BE2C (cell line): Measurements from ENCODE around the gene KANSL3.
"Not testable (repeated sequence)": the region's sequence is repeated elsewhere in the genome, so short reads cannot be mapped to it uniquely, and the experiment has no call there.

Experiments used
- DNase-seq: peaks from one replicate; pipeline ENCODE4 v3.0.0-alpha.2; 2020
- H3K27me3 ChIP-seq: fragments of 250-450 bp; sonication (Bioruptor Pico); 2 replicates; pipeline ENCODE4 v1.5.1; 2020; ENCODE audit warnings: mild to moderate bottlenecking
- H3K36me3 ChIP-seq: fragments of 250-450 bp; sonication (Bioruptor Pico); 2 replicates; pipeline ENCODE4 v1.5.1; 2020; ENCODE audit warnings: mild to moderate bottlenecking
- H3K4me1 ChIP-seq: fragments of 250-450 bp; sonication (Bioruptor Pico); 2 replicates; pipeline ENCODE4 v1.5.1; 2020
- H3K4me3 ChIP-seq: 2 replicates; pipeline ENCODE4 v1.5.1; 2011; ENCODE audit warnings: low read depth, low read length
- H3K9me3 ChIP-seq: fragments of 250-450 bp; sonication (Bioruptor Pico); 2 replicates; pipeline ENCODE4 v1.5.1; 2020
- CTCF ChIP-seq: IDR thresholded peaks from 2 replicates; pipeline ENCODE4 v1.5.1; 2012; ENCODE audit warnings: mild to moderate bottlenecking, low read depth, low read length

KANSL3 gene

GRCh38 chr2:96668771-96669170 lies 30.7 kb upstream of the KANSL3 start:
- no peak for DNase-seq
- Histone ChIP-seq H3K9me3 (no peaks in the 10 kb centered on the region), H3K4me3 (no peak overlapping the region), H3K4me1 (no peaks in the 10 kb centered on the region), H3K36me3 (no peaks in the 10 kb centered on the region), H3K27me3 (no peaks in the 10 kb centered on the region)
- TF ChIP-seq CTCF, result no peak

GRCh38 chr2:96665717-96666116 lies 27.6 kb upstream of the KANSL3 start:
- H3K36me3 ChIP-seq, H3K4me3 ChIP-seq, H3K27me3 ChIP-seq, H3K4me1 ChIP-seq, DNase-seq, H3K9me3 ChIP-seq: not testable (repeated sequence)

GRCh38 chr2:96665083-96665569 lies 27.0 kb upstream of the KANSL3 start:
- Histone ChIP-seq H3K4me3 (no peak overlapping the region), H3K4me1 (no peaks in the 10 kb centered on the region), H3K9me3 (no peaks in the 10 kb centered on the region), H3K36me3 (no peaks in the 10 kb centered on the region), H3K27me3 (no peaks in the 10 kb centered on the region)
- TF ChIP-seq CTCF, result no peak
- no peak for DNase-seq

- no peak for DNase-seq
- H3K27me3 ChIP-seq, result no peaks in the 10 kb centered on the region
- H3K9me3 ChIP-seq, result no peaks in the 10 kb centered on the region
- TF ChIP-seq CTCF, result no peak
- no peak overlapping the region for H3K4me3 ChIP-seq
- no peaks in the 10 kb centered on the region for H3K36me3 ChIP-seq
- H3K4me1 ChIP-seq, result no peaks in the 10 kb centered on the region
These were observed 26.3 kb upstream of the KANSL3 start for GRCh38 chr2:96664366-96664925.

GRCh38 chr2:96663829-96664228 lies 25.7 kb upstream of the KANSL3 start:
- Histone ChIP-seq H3K27me3 (no peaks in the 10 kb centered on the region), H3K4me1 (no peaks in the 10 kb centered on the region), H3K36me3 (no peaks in the 10 kb centered on the region), H3K4me3 (no peak overlapping the region), H3K9me3 (no peaks in the 10 kb centered on the region)
- TF ChIP-seq CTCF, result no peak
- DNase-seq, result no peak

- no peak for DNase-seq
- no peak overlapping the region for H3K4me3 ChIP-seq
- H3K36me3 ChIP-seq, result no peaks in the 10 kb centered on the region
- no peaks in the 10 kb centered on the region for H3K4me1 ChIP-seq
- no peaks in the 10 kb centered on the region for H3K9me3 ChIP-seq
- no peaks in the 10 kb centered on the region for H3K27me3 ChIP-seq
- no peak for TF ChIP-seq CTCF
These were observed 25.1 kb upstream of the KANSL3 start for GRCh38 chr2:96663177-96663576.

GRCh38 chr2:96662360-96662759 lies 24.2 kb upstream of the KANSL3 start:
- no peaks in the 10 kb centered on the region for H3K4me1 ChIP-seq
- no peak overlapping the region for H3K4me3 ChIP-seq
- TF ChIP-seq CTCF, result no peak
- H3K27me3 ChIP-seq, result no peaks in the 10 kb centered on the region
- no peaks in the 10 kb centered on the region for H3K9me3 ChIP-seq
- H3K36me3 ChIP-seq, result no peaks in the 10 kb centered on the region
- DNase-seq, result no peak
